Measurements from ENCODE around the gene DOK5.

DOK5 gene

DNA sequence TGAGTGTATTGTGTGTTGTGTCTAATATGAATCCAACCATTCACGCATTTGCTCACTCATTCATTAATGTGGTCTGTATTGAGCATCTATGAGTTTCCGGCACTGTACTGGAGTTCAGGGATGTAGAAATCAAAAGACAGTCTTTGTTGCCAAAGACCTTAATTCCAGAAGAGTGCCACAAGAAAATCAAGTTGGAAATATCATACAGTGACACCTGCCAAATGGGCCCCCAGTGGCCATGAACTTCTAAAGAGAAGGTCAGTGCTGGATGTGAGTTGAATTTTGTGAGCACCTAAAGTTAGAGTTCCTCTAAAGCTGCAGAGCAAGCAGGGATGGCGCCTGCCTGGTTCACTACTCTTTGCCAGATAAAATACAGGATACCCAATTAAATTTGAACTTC lies 175.9 kb downstream of the DOK5 start:
- TF ChIP-seq, protein P1, sequence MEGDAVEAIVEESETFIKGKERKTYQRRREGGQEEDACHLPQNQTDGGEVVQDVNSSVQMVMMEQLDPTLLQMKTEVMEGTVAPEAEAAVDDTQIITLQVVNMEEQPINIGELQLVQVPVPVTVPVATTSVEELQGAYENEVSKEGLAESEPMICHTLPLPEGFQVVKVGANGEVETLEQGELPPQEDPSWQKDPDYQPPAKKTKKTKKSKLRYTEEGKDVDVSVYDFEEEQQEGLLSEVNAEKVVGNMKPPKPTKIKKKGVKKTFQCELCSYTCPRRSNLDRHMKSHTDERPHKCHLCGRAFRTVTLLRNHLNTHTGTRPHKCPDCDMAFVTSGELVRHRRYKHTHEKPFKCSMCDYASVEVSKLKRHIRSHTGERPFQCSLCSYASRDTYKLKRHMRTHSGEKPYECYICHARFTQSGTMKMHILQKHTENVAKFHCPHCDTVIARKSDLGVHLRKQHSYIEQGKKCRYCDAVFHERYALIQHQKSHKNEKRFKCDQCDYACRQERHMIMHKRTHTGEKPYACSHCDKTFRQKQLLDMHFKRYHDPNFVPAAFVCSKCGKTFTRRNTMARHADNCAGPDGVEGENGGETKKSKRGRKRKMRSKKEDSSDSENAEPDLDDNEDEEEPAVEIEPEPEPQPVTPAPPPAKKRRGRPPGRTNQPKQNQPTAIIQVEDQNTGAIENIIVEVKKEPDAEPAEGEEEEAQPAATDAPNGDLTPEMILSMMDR (IDR thresholded peaks at IDR 0.05): no peak

DNA sequence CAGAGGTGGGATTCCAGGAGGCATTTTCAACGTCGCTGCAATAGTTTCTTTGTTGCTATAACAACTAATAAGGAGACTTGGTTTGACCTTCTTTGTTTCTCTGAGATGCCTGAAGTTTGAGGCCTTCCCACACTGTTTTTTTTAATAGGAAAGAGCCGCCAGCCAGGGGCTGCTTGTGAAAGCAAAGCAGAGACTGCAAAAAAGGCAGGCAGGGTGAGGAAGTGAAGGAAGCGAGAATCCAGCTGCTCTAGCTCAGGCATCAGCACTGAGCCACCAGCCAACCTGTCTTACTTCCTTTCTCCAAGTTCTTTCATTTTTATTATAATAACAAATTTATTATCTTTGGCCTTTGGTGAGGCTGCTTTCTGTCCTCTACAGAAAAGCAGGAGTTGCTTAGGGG lies 179.1 kb downstream of the DOK5 start:
- TF ChIP-seq, protein P1 (IDR thresholded peaks at IDR 0.05): no peak

DNA sequence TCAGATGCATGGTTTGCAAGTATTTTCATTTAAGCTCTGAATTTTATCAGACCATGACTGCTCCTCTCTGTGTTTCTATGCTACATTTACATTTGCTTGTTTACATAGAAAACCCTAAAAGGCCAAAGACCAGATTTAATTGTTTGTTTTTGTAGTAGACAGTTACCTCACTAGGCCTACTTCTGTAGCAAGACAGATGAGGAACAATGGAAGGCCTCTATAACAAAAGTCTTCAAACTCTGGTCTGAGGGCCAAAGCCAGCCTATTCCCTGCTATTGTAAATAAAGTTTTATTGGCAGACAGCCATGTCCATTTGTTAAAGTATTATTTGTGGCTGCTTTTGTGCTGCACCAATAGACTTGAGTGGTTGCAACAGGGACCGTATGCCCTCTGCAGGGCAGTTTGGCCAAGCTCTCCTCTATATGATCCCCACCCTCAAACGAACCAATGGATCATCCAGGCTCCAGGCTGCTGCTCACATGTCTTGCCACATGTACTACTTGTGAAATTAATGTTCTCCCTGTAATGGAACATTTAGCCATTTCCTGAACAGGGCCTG lies 182.0 kb downstream of the DOK5 start:
- TF ChIP-seq, protein P1 (IDR thresholded peaks at IDR 0.05): no peak

DNA sequence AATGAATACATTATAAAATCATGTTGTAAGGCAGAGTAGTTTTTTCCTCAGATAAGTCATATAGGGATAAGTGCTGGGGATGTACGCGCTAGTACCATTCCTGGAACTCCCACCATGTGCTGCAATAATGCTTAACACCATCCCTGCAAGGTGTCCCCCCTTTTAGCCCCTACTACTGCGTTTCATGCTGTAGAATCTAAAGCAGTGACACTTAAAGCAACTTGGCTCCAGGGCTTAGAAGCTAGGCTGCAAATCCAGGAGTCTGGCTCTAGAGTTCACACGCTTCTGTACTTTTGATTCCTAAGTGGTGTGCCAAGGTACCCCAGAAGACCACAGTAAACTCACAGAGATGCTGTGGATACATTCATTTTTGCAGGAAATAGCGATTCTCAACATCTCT lies 183.1 kb downstream of the DOK5 start:
- TF ChIP-seq, protein P1 (IDR thresholded peaks at IDR 0.05): no peak

DNA sequence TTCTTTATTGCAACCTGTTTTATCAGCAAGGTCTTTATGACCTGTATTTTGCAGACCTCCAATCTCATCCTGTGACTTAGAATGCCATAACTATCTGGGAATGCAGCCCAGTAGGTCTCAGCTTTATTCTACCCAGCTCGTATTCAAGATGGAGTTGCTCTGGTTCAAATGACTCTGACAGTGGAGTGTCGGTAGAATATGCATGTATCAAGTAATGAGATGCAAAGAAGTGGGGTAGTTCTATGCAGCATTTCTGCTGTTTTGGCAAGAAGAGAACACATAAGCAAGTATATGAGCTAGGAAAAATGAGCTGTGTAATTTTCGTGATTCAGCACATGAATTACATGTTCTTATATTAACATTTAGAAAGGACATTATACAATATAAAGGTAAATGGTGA lies 185.9 kb downstream of the DOK5 start:
- TF ChIP-seq, protein P1 (IDR thresholded peaks at IDR 0.05): no peak

DNA sequence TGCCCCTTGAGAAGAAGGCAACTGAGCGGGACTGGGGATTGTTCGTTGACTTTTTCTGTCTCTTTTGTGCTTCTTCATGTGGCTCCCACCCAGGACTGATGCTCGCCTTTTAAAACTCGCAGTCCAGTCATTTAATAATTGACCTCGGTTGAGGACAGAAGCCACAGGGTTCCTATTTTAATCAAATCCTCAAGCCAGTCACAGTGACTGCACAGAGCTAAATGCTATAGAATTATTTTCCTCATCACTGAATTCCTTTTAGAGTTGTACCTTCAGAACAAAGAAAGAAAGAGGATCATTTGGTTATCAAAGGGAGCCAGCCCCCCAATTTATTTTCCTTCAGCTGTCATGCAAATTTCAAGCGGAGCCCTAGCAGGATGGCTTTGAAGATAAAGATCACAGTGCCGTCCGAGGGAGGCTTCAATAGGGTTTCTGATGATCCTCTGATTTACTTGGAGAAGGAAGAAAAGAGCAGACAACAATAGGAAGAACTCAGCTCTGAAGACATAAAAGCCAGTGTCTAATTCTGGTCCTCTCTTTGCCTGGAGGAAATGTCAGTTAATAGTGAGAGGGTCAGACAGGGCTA lies 186.6 kb downstream of the DOK5 start:
- TF ChIP-seq, protein P1 (IDR thresholded peaks at IDR 0.05): no peak

DNA sequence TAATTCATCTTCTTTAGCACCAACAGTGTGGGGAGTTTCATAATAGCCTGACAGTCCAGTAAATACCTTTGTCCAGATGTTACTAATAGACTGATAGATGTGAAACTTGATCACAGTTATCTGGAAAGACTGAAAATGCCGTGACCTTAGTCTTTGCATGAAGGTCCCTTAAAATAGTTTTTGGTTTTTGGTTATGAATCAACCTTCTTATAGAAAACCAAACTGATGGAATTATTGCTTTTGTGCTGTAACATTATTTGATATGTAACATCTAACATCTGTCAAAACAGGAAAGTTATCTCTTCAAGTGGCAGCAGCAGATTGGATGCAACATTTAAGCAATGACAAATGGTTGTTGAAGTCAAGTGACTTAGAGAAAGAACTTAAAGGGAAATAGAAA lies 190.4 kb downstream of the DOK5 start:
- TF ChIP-seq, protein P1 (IDR thresholded peaks at IDR 0.05): no peak

Data from LNCAP (cell line).